ENCODE data around the gene SOWAHC.
"Not testable (repeated sequence)": the region's sequence is repeated elsewhere in the genome, so short reads cannot be mapped to it uniquely, and the experiment has no call there.

The SOWAHC gene

DNA sequence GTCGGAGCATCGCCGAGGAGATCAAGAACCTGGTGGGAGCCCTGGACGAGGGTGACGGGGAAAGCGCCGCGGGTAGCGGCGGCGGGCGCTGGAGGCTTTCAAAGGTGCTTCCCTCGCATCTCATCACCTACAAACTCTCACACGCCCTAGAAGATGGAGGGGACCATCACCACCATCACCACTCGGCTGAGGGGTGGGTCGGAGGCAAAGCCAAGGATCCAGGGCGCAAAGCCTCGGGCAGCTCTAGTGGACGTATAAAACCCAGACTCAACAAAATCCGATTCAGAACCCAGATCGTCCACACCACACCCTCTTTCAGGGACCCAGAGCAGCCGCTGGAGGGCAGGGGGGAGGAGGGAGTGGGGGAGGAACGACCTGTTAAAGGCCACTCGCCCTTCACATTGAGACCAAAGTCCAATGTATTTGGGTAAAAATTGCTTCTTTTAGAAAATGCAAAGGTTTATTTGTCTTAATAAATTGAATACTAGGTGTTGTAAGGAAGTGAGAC is 1.5 kb downstream of the SOWAHC start:
- DNase-seq = no peak

GRCh38 chr2:109616184-109616583 is 2.0 kb downstream of the SOWAHC start:
- DNase-seq = no peak

DNA sequence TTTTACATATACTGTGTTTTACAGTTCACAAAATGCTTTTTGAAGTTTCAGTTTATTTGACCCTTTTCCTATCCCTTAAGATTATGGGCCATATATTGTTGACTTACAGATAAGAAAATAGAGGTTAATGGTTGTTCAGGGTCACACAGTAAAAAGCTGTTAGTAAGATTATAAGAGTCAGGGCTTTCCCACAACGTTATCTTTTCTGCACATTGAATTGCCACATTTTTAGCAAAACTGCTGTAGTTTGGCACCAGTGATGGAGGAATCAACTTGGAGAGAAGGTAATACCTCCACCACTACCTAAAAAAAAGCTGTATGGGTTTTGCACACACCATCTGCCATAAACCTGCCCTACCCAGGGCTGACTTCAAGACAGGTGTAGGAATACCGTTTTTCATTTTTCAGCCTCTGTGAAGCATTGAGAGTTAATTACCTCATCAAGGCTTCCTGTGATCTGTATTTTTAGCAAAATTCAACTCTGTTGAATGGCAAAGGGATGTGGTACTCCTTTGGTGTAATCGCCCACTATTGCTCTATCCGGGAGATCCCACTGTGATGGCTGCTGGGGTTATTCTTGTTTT is 5.0 kb downstream of the SOWAHC start:
- no peak for DNase-seq

GRCh38 chr2:109623297-109623696 is 9.1 kb downstream of the SOWAHC start:
- no peak for DNase-seq

GRCh38 chr2:109623923-109624322 is 9.8 kb downstream of the SOWAHC start:
- DNase-seq = no peak

DNA sequence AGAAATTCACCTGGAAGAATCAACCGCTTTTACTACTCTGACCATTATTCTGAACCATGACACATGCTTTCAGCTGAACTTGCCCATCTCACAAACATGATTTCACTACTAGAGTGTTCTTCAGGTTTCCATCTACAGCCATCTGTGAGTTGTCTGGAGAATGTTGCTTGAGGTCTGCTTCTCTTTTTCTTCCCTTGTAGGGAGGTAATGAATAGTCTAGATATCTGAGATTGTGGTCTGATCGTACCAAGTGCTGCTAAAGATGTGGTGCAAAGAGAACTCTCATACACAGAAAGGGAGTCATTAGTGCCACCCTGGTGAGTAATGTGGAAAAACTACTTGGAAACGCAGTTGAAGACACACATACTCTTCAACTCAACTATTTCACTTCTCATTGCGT is 10.2 kb downstream of the SOWAHC start:
- no peak for DNase-seq

- DNase-seq = not testable (repeated sequence)
These were observed 14.2 kb downstream of the SOWAHC start for GRCh38 chr2:109628321-109628720.

GRCh38 chr2:109629867-109630266 is 15.7 kb downstream of the SOWAHC start:
- DNase-seq = no peak

DNA sequence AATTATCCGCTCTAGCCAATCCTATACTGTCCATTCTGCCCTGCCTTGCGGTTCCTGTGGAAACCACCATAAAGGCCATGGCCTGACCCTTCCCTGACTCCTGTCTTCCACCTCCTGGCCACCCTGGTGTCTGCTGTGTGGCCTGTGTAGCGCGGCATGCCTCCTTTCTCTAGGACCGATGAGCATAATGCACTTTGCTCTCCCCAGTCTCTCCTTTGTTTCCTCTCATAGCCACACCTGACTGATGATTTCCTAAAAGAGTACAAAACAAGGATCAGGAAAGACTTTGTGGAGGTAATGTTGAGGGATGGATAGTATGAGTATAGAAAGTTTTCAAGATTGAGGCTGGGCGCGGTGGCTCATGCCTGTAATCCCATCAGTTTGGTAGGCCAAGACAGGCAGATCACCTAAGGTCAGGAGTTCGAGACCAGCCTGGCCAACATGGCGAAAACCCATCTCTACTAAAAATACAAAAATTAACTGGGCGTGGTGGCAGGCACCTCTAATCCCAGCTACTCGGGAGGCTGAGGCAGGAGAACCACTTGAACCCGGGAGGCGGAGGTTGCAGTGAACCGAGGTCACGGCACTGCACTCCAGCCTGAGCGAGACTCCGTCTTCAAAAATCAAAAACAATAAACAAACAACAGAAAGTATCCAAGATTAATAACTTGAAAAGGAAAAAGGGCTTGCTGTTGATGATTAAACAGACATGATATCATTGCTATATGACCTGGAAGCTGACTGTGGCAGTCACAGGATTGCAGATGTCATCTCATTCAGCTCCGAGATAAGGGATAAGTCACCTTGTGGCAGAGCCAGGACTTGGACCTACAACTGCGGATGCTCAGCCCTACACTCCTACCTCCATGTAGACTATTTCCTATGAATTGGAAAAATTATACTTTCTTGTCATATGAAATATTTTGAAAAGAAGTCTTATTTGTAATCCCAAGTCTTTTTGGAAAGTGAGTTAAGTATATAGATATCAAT is 16.6 kb downstream of the SOWAHC start:
- no peak for DNase-seq

- DNase-seq = no peak
These were observed 17.6 kb downstream of the SOWAHC start for GRCh38 chr2:109631741-109632140.

GRCh38 chr2:109632158-109632789 is 18.1 kb downstream of the SOWAHC start:
- no peak for DNase-seq

- DNase-seq = no peak
These were observed 19.3 kb downstream of the SOWAHC start for GRCh38 chr2:109633284-109633961.

DNA sequence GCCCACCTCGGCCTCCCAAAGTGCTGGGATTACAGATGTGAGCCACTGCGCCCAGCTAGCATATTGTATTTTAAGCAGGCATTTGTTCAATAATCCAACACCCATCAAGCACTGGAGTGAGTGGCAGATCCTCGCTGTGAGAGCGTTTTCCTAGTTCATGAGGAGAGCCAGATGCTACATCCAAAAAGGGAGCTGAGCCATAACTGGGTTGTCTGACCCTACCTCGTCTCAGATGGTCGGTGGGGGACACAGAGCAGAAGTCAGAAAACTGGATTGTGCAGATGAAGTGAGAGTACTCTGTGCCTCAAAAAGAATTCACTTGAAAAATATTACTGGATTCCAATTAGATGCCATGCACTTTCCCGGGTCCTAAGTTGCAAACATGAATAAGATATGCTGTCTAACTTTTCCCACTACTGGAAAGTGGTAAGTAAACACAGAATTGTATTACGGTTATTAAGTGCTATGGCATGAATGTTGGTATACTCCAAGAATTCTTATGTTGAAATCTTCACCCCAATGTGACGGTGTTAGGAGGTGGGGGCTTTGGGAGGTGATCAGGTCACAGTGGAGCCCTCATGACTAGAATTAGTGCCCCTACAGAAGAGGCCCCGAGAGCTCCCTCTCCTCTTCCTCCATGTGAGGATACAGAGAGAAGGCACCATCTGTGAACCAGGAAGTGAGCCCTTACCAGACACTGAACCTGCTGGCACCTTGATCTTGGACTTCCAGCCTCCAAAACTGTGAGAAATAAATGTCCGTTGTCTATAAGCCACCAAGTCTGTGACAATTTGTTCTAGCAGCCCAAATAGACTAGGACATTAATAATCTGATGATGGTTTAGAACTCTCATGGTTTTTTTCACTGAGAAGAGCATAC is 21.5 kb downstream of the SOWAHC start:
- DNase-seq = no peak

DNA sequence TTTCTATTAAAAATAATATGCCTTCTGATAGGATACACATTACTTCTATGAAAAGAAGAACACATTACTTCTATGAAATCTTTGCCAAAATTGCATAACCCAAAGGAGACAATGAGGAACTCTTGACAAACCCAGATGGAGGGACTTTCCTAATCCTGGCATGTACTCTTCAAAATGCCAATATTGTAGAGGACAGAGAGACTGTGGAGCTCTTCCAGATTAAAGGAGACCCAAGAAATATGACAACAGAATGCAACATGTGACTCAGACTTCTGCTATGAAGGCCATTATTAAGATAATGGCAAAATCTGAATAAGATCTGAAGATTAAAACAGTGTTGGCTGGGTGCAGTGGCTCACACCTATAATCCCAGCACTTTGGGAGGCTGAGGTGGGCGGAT is 22.2 kb downstream of the SOWAHC start:
- no peak for DNase-seq

DNA sequence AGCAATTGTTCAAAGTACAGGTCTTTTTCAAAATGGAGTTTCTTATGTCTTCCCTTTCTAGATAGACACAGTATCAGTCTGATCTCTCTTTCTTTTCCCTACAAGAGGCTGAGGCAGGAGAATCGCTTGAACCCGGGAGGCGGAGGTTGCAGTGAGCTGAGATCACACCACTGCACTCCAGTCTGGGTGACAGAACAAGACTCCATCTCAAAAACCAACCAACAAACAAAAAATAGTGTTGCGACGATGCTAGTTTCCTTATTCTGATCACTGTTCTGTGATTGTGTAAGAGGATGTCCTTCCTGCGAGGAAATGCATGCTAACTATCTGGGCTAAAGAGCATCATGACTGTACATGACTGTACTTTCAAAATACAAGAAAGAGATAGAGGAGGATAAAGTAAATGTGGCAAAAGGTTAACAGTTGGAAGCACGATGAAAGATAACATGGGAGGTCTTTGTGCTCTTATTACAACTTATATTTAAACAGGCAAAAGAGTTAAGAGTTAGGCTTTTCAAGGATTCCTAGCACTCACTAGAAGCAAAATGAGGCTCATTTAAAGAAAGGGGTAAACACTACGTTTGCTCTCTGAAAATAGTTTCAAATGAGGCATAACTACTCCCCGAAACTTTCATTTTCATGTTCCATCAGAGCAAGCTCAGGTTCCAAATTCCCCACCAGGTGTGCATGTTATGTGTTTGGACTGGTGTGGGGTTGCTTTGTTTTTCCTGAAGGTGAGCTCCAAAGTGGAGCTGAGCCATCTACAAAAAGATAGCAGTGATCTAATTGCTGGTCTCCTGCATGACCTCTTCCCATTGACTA is 23.8 kb downstream of the SOWAHC start:
- no peak for DNase-seq

DNA sequence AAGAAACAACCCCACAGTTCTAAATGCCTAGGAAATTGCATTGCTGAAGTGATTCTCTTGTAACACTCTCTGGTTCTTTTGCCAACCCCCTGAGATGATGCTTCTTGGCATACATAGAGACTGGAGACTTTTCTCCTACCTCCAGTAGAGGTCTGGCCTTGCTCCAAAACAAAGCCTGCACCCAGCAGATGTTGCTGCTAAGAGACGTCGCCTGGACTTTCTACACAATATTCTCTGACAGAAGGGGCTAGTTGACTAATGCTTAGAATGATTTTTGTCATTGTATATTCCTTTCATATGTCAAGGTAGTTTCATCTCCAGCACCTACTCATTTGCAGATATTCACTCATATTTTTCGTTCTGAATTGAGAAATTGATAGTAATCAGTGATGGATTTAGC is 24.6 kb downstream of the SOWAHC start:
- no peak for DNase-seq

DNA sequence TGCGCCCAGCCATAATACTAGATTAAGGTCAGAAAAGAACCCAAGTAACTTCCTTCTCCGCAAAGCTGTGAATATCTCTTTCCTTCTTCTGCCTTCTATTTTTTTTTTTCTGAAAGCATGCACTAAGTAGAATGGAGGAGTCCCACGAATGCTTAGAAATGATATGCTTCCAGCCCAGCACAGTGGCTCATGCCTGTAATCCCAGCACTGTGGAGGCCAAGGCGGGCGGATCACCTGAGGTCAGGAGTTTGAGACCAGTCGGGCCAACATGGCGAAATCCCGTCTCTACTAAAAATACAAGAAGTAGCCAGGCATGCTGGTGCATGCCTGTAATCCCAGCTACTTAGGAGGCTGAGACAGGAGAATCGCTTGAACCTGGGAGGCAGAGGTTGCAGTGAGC is 25.8 kb downstream of the SOWAHC start:
- not testable (repeated sequence) for DNase-seq

DNA sequence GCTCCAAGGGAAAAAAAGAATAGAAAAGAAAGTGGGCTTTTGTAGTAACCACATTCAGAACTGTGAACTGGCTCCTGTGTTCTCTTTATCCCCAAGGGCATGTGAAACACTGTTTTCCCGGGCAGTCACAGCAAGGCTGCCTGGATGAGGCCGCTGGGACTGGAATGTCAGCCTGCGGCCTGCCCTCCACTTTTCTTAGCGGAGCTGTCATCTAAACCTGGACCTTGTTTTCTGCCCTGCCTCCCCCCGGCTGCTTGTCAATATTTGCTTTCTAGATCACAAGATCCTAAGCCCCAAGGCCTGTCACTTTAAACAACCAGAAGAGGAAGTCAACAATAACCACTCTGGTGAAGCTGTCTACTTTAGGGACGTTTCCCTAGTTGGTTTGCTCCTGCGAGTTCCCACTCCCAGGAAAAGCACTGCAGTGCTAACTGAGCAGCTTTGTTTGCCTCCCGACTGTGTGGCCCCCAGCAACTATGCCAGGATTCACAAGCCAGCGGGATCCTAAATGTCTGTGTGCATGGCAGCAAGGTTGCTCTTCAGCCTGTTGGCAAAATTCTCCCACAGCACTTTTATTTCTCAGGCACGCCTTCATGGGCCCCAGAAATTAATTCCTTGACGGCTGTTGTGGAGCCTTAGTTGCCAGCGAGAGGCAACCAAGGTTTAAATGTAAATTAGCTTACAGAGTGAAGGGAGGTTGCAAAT is 30.6 kb downstream of the SOWAHC start:
- DNase-seq = no peak

GRCh38 chr2:109645412-109646184 is 31.4 kb downstream of the SOWAHC start:
- DNase-seq = no peak
